MM.1S (cell line): ENCODE results near the gene ARMC8.

ENCODE experiments used
- DNase-seq: peaks from one replicate; pipeline ENCODE4 v3.0.0-alpha.2; 2015
- H2AFZ ChIP-seq: fragments of 300-600 bp; sonication (generic); 2 replicates; pipeline ENCODE4 v1.6.0; 2016; ENCODE audit warnings: antibody characterized with exemption, low read length
- H3F3A ChIP-seq: fragments of 300-600 bp; sonication (generic); 2 replicates; pipeline ENCODE4 v1.6.1; 2016; ENCODE audit warnings: mild to moderate bottlenecking, antibody characterized with exemption, low read length, moderate library complexity, mixed read lengths; ENCODE audit not compliant: insufficient read depth
- H3K27ac ChIP-seq: fragments of 300-600 bp; sonication (generic); 2 replicates; pipeline ENCODE4 v1.5.1; 2016; ENCODE audit warnings: mild to moderate bottlenecking, low read length
- H3K27me3 ChIP-seq: fragments of 300-600 bp; sonication (generic); replicated peaks from 2 replicates; pipeline ENCODE4 v1.6.0; 2016; ENCODE audit warnings: low read length; ENCODE audit not compliant: insufficient read depth
- H3K36me3 ChIP-seq: fragments of 300-600 bp; sonication (generic); replicated peaks from 2 replicates; pipeline ENCODE4 v1.6.1; 2016; ENCODE audit warnings: mild to moderate bottlenecking, low read length, mixed read lengths; ENCODE audit not compliant: insufficient read depth
- H3K4me1 ChIP-seq: fragments of 300-600 bp; sonication (generic); 2 replicates; pipeline ENCODE4 v1.6.1; 2016; ENCODE audit warnings: low read length, mixed read lengths
- H3K4me2 ChIP-seq: fragments of 300-600 bp; sonication (generic); 2 replicates; pipeline ENCODE4 v1.6.0; 2016; ENCODE audit warnings: low read depth, low read length
- H3K4me3 ChIP-seq: fragments of 300-600 bp; sonication (generic); 2 replicates; pipeline ENCODE4 v1.5.1; 2016; ENCODE audit warnings: low read length, mixed read lengths
- H3K79me2 ChIP-seq: fragments of 300-600 bp; sonication (generic); 2 replicates; pipeline ENCODE4 v1.6.1; 2016; ENCODE audit warnings: mixed run types, low read length, mixed read lengths
- H3K9ac ChIP-seq: fragments of 300-600 bp; sonication (generic); 2 replicates; pipeline ENCODE4 v1.6.1; 2016; ENCODE audit warnings: low read length, mixed read lengths
- H3K9me2 ChIP-seq: fragments of 300-600 bp; sonication (generic); replicated peaks from 2 replicates; pipeline ENCODE4 v1.6.1; 2016; ENCODE audit warnings: mild to moderate bottlenecking, low read length, mixed read lengths; ENCODE audit not compliant: insufficient read depth
- H3K9me3 ChIP-seq: fragments of 300-600 bp; sonication (generic); replicated peaks from 2 replicates; pipeline ENCODE4 v1.6.1; 2016; ENCODE audit warnings: mild to moderate bottlenecking, low read length, mixed read lengths; ENCODE audit not compliant: insufficient read depth
- H4K20me1 ChIP-seq: fragments of 300-600 bp; sonication (generic); 2 replicates; pipeline ENCODE4 v1.6.1; 2016; ENCODE audit warnings: mild to moderate bottlenecking, low read length, moderate library complexity, mixed read lengths; ENCODE audit not compliant: insufficient read depth
- EZH2 ChIP-seq: fragments of 300-600 bp; sonication (generic); optimal IDR thresholded peaks from 2 replicates; pipeline ENCODE3; 2017; ENCODE audit warnings: low read depth, mild to moderate bottlenecking, antibody characterized with exemption, low read length, mixed read lengths
- EZH2phosphoT487 ChIP-seq: fragments of 300-600 bp; sonication (generic); IDR thresholded peaks from 2 replicates; pipeline ENCODE4 v1.6.1; 2018; ENCODE audit warnings: antibody characterized with exemption, low read length
- TF ChIP-seq, protein P1 (sequence below): fragments of 300-600 bp; sonication (generic); IDR thresholded peaks from 2 replicates; pipeline ENCODE4 v1.5.1; 2016; ENCODE audit warnings: antibody characterized with exemption, low read length, mixed read lengths

Gene ARMC8, protein sequence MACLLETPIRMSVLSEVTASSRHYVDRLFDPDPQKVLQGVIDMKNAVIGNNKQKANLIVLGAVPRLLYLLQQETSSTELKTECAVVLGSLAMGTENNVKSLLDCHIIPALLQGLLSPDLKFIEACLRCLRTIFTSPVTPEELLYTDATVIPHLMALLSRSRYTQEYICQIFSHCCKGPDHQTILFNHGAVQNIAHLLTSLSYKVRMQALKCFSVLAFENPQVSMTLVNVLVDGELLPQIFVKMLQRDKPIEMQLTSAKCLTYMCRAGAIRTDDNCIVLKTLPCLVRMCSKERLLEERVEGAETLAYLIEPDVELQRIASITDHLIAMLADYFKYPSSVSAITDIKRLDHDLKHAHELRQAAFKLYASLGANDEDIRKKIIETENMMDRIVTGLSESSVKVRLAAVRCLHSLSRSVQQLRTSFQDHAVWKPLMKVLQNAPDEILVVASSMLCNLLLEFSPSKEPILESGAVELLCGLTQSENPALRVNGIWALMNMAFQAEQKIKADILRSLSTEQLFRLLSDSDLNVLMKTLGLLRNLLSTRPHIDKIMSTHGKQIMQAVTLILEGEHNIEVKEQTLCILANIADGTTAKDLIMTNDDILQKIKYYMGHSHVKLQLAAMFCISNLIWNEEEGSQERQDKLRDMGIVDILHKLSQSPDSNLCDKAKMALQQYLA

GRCh38 chr3:138187296-138188012 is at the start of gene ARMC8:
ARMC8 (plus strand) TSS chr3:138187301; CDS start chr3:138187555, 254 bp downstream.
- Histone ChIP-seq H3K9me2 (no peaks in the 10 kb centered on the region), H3K4me1 (peaks cover 19% of the 10 kb centered on the region), H3K36me3 (peaks cover 2% of the 10 kb centered on the region; the same call in 1 of the 2 replicates), H3K27ac (peak within 1 kb of the TSS; percentile 82), H3K27me3 (0 out of 2 replicates have a peak, but pooled peaks cover 5% of the 10 kb centered on the region), H4K20me1 (no peaks in the 10 kb centered on the region), H3K79me2 (peaks cover 50% of the 10 kb centered on the region), H3K4me3 (peak within 1 kb of the TSS; percentile 95), H3F3A (peaks cover 5% of the 10 kb centered on the region; the same call in 1 of the 2 replicates), H3K4me2 (peak within 1 kb of the TSS; percentile 89), H3K9ac (peak within 1 kb of the TSS; percentile 97), H2AFZ (peak within 1 kb of the TSS; percentile 97), H3K9me3 (no peaks in the 10 kb centered on the region)
- TF ChIP-seq EZH2 (no peak), EZH2phosphoT487 (no peak)
- TF ChIP-seq, protein P1, sequence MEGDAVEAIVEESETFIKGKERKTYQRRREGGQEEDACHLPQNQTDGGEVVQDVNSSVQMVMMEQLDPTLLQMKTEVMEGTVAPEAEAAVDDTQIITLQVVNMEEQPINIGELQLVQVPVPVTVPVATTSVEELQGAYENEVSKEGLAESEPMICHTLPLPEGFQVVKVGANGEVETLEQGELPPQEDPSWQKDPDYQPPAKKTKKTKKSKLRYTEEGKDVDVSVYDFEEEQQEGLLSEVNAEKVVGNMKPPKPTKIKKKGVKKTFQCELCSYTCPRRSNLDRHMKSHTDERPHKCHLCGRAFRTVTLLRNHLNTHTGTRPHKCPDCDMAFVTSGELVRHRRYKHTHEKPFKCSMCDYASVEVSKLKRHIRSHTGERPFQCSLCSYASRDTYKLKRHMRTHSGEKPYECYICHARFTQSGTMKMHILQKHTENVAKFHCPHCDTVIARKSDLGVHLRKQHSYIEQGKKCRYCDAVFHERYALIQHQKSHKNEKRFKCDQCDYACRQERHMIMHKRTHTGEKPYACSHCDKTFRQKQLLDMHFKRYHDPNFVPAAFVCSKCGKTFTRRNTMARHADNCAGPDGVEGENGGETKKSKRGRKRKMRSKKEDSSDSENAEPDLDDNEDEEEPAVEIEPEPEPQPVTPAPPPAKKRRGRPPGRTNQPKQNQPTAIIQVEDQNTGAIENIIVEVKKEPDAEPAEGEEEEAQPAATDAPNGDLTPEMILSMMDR, result no peak
- DNase-seq, result peak; percentile 65

DNA sequence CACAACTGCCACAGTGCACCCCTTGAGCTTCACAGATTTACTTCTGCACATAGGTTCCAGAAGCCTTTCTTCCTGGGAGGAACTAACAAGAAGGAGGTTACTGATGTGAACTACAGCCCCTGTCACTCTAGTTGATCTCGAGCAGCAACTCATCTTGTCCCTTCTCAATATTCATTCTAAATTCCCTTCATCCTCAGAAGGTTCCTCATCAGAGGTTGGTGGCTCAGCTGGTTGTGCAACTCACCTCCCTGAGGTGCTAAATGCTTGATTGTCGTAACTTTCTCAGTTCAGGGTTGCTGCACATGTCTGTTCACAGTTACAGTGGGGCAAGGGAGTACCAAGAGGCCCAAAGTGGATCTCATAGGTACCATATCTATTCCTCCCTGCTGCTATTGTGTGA is 49.2 kb upstream of the ARMC8 start:
- TF ChIP-seq EZH2phosphoT487, result no peak
- no peak for TF ChIP-seq EZH2
- TF ChIP-seq, protein P1, result no peak
- H3K27ac ChIP-seq, result no peak overlapping the region
- H3K4me2 ChIP-seq, result no peak overlapping the region
- no peaks in the 10 kb centered on the region for H3K36me3 ChIP-seq
- no peaks in the 10 kb centered on the region for H3F3A ChIP-seq
- H4K20me1 ChIP-seq, result no peaks in the 10 kb centered on the region
- DNase-seq, result no peak
- peaks cover 13% of the 10 kb centered on the region for H3K4me1 ChIP-seq
- H3K9me3 ChIP-seq, result no peaks in the 10 kb centered on the region
- H3K9me2 ChIP-seq, result no peaks in the 10 kb centered on the region
- no peak overlapping the region for H2AFZ ChIP-seq
- H3K9ac ChIP-seq, result no peak overlapping the region
- H3K27me3 ChIP-seq, result no peaks in the 10 kb centered on the region
- H3K4me3 ChIP-seq, result no peak overlapping the region
- H3K79me2 ChIP-seq, result no peaks in the 10 kb centered on the region

- no peak overlapping the region for H2AFZ ChIP-seq
- H3K4me1 ChIP-seq, result peaks cover 13% of the 10 kb centered on the region
- H3F3A ChIP-seq, result no peaks in the 10 kb centered on the region
- H3K4me2 ChIP-seq, result no peak overlapping the region
- H3K79me2 ChIP-seq, result no peaks in the 10 kb centered on the region
- H3K9me3 ChIP-seq, result no peaks in the 10 kb centered on the region
- no peak overlapping the region for H3K4me3 ChIP-seq
- H4K20me1 ChIP-seq, result no peaks in the 10 kb centered on the region
- H3K27ac ChIP-seq, result no peak overlapping the region
- no peak for DNase-seq
- no peak overlapping the region for H3K9ac ChIP-seq
- TF ChIP-seq EZH2phosphoT487 (no peak), EZH2 (no peak)
- TF ChIP-seq, protein P1, result no peak
- H3K9me2 ChIP-seq, result no peaks in the 10 kb centered on the region
- H3K36me3 ChIP-seq, result no peaks in the 10 kb centered on the region
- no peaks in the 10 kb centered on the region for H3K27me3 ChIP-seq
Observed at GRCh38 chr3:138139691-138140090, 47.4 kb upstream of the ARMC8 start.
